ENCODE measurements around the gene DMPK. TPM values are rescaled to one million over a fixed set of nuclear protein-coding genes. Genes with fewer than 3 reads are reported as not detected.
"Not testable (repeated sequence)": the region's sequence is repeated elsewhere in the genome, so short reads cannot be mapped to it uniquely, and the experiment has no call there.

Gene DMPK
- total RNA-seq, 1 experiment from 2014 or later, result 84.2 TPM

DNA sequence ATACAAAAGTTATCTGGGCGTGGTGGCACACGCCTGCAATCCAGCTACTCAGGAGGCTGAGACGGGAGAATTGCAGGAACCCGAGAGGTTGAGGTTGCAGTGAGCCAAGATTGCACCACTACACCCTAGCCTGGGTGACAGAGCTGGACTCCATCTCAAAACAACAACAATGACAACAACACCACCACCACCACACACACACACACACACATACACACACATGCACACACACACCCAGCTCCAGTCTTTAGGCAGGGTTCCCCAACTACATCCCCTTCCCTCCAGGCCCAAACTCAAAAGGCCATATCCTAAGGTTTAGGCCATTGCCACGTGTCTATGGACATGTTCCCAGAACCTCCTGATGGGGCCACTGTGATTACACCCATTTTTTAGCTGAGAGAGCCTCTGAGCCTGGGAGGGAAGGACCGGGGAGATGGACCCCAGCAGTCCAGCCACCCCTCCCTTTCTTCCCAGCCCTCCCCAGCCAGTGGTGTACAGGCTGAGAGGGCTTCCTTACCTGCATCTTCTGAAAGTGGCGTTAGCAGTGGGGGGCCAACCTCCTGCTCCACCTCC, 19.4 kb upstream of the DMPK start:
- H3K4me1 ChIP-seq, result peaks cover 13% of the 10 kb centered on the region
- DNase-seq, result no peak
- no peak overlapping the region for H3K4me3 ChIP-seq
- H3K27me3 ChIP-seq, result 0 out of 2 replicates have a peak, but pooled peaks cover 4% of the 10 kb centered on the region
- no peaks in the 10 kb centered on the region for H3K36me3 ChIP-seq
- H3K9me3 ChIP-seq (replicated peaks), result no peaks in the 10 kb centered on the region
- no peak overlapping the region for H3K27ac ChIP-seq

GRCh38 chr19:45800070-45800553, 17.8 kb upstream of the DMPK start:
- Histone ChIP-seq H3K4me3 (no peak overlapping the region), H3K27ac (no peak overlapping the region), H3K36me3 (no peaks in the 10 kb centered on the region), H3K4me1 (peaks cover 13% of the 10 kb centered on the region), H3K9me3 (replicated peaks) (no peaks in the 10 kb centered on the region), H3K27me3 (0 out of 2 replicates have a peak, but pooled peaks cover 4% of the 10 kb centered on the region)
- DNase-seq, result peak in 1 of 2 experiments; percentile 42

DNA sequence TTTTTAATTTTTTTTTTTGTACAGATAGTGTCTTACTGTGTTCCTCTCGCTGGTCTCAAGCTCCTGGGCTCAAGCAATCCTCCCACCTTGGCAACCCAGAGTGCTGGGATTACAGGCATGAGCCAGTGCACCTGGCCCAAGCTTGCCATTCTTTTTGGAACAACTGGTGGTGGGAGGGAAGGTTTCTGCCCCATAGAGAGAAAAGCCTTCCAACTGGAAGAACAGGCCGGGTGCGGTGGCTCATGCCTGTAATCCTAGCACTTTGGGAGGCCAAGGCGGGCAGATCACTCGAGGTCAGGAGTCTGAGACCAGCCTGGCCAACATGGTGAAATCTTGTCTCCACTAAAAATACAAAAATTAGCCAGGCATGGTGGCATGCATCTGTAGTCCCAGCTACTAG, 17.3 kb upstream of the DMPK start:
- H3K27ac ChIP-seq; H3K9me3 ChIP-seq (replicated peaks); H3K4me3 ChIP-seq; H3K27me3 ChIP-seq; H3K36me3 ChIP-seq: not testable (repeated sequence)
- DNase-seq, result peak in 1 of 2 experiments; percentile 52
- H3K4me1 ChIP-seq, result peaks cover 16% of the 10 kb centered on the region

GRCh38 chr19:45798995-45799517, 16.8 kb upstream of the DMPK start:
- Histone ChIP-seq H3K27me3 (0 out of 2 replicates have a peak, but pooled peaks cover 4% of the 10 kb centered on the region), H3K36me3 (no peaks in the 10 kb centered on the region), H3K4me3 (no peak overlapping the region), H3K27ac (no peak overlapping the region), H3K9me3 (replicated peaks) (no peaks in the 10 kb centered on the region), H3K4me1 (peaks cover 16% of the 10 kb centered on the region)
- peak; percentile 72 to 84 for DNase-seq

DNA sequence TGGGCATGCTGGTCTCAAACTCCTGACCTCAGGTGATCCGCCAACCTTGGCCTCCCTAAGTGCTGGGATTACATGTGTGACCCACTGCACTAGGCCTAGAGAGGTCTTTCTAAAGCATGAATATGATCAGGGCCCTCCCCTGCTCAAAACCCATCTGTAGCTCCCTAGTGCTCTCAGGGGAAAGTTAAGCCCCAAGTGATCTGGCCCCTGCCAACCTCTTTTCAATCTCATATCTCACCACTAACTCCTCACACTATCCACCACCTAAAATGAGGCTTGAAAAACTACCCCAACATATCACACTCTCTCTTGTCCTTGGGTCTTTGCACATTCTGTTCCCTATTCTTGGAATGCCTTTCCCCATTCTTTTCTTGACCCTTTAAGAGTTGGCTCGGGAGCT, 12.3 kb upstream of the DMPK start:
- peaks cover 4% of the 10 kb centered on the region for H3K36me3 ChIP-seq
- no peaks in the 10 kb centered on the region for H3K27me3 ChIP-seq
- DNase-seq, result no peak
- peaks cover 13% of the 10 kb centered on the region for H3K4me1 ChIP-seq
- H3K9me3 ChIP-seq (replicated peaks), result no peaks in the 10 kb centered on the region
- no peak overlapping the region for H3K4me3 ChIP-seq
- no peak overlapping the region for H3K27ac ChIP-seq

DNA sequence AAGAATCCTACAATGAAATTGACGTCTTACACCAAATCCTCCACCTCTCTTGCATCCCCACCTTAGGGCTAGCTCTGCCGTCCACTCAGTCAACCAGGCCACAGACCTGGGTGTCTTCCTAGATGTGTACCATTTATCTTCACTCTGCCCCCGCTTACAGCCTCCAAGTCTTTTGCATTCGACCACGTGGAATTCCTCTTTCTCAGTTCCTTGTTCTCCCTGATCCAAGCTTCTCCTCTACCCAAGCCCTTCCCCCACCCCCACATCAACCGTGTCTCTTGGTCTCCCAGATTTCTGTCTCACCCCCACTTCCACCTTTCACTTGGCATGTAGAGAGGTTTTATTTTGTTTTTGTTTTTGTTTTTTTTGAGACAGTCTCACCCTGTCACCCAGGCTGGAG, 11.6 kb upstream of the DMPK start:
- H3K9me3 ChIP-seq (replicated peaks), result no peaks in the 10 kb centered on the region
- no peak overlapping the region for H3K4me3 ChIP-seq
- peaks cover 11% of the 10 kb centered on the region for H3K36me3 ChIP-seq
- H3K27me3 ChIP-seq, result no peaks in the 10 kb centered on the region
- no peak for DNase-seq
- H3K27ac ChIP-seq, result no peak overlapping the region
- H3K4me1 ChIP-seq, result peaks cover 8% of the 10 kb centered on the region

DNA sequence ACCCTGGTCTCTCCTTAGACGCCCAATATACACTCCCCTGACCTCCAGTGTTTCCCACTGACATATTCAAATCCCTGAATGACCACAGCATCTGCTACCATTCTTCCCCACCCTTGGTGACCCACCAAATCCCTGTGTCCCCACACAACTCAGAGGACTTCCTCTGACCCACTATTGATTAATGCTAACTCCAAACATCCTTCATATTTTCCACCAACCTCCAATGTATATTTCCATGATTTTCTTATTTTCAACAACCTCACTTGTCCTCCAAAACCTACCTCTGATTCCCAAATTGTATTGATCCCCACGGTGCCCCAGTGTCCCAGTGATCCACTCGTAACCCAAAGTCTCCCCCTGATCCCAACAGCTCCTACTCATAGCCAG, 10.9 kb upstream of the DMPK start:
- peaks cover 17% of the 10 kb centered on the region for H3K36me3 ChIP-seq
- peaks cover 8% of the 10 kb centered on the region for H3K4me1 ChIP-seq
- H3K27ac ChIP-seq, result peak overlapping the region; percentile 15; the same call in 1 of the 2 replicates
- DNase-seq, result no peak
- no peaks in the 10 kb centered on the region for H3K27me3 ChIP-seq
- peak overlapping the region; percentile 20 for H3K4me3 ChIP-seq
- no peaks in the 10 kb centered on the region for H3K9me3 ChIP-seq (replicated peaks)

DNA sequence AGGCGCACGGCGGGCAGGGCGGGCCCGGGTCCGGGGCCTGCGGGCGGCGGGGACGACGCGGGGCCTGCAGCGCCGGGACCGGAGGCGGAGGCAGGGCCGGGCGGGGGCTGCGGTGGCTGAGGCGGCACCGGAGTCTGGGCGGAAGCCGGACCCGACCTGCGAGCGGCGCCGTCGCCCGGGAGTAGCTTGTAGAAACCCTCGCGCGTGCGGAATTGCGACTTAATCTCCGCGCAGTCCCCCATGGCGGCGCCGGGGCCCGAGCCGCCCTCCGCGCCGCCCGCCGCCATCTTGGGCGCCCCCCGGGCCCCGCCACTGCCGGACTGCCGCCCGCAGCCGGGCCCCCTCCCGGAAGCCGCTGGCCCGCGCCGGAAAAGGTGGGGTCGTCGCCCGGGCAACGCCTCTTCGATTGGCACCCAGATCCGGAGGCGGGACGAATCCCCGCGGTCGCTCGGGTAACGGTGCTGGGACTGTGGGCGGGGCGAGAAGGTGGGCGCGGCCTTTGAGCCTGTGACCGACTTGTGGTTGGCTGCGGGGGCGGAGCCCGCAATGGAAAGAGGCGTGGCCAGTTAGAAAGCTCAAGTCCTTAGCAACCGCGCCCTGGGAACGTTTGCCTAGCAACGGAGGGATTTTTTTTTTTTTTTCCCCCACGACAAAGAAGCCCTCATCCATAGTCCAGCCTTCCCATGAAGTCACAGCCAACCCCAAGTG, 10.3 kb upstream of the DMPK start, which contains the start of gene DMWD:
TSS of gene DMWD (minus strand) at position 376 of the 708 bp plus-strand sequence. CDS start at position 287, 89 bp downstream.
- Histone ChIP-seq H3K4me3 (peak within 1 kb of the TSS; percentile 81), H3K9me3 (replicated peaks) (no peaks in the 10 kb centered on the region), H3K36me3 (peaks cover 19% of the 10 kb centered on the region), H3K27ac (peak within 1 kb of the TSS; percentile 26; the same call in 1 of the 2 replicates), H3K4me1 (peaks cover 8% of the 10 kb centered on the region), H3K27me3 (no peaks in the 10 kb centered on the region)
- peak; percentile 99 to 100 for DNase-seq

GRCh38 chr19:45791744-45792469, 9.6 kb upstream of the DMPK start:
- peak overlapping the region; percentile 81 for H3K4me3 ChIP-seq
- no peaks in the 10 kb centered on the region for H3K27me3 ChIP-seq
- peaks cover 8% of the 10 kb centered on the region for H3K4me1 ChIP-seq
- no peak for DNase-seq
- H3K36me3 ChIP-seq, result peaks cover 19% of the 10 kb centered on the region
- no peaks in the 10 kb centered on the region for H3K9me3 ChIP-seq (replicated peaks)
- H3K27ac ChIP-seq, result peak overlapping the region; percentile 26; the same call in 1 of the 2 replicates

DNA sequence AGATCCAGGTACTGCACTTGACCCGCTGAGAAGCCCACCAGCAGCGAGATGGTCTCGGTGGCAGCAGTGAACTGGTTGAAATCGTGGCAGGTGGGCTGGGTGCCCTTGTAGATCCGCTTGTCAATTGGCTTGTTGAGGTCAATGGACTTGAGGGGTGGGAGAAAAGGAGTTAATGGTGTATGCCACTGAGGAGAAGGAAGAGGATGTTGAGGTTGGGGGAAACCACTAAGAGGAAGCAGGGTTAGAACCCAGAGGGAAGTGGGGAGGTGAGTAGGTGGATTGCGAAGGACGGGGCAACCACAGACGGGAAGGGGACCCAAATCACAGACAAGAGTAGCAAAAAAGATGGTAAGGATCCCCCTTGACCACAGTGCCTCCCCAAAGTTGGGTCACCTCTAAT, 8.7 kb upstream of the DMPK start:
- Histone ChIP-seq H3K9me3 (replicated peaks) (no peaks in the 10 kb centered on the region), H3K4me3 (no peak overlapping the region), H3K36me3 (peaks cover 24% of the 10 kb centered on the region), H3K27ac (no peak overlapping the region), H3K4me1 (peaks cover 8% of the 10 kb centered on the region), H3K27me3 (no peaks in the 10 kb centered on the region)
- no peak for DNase-seq

DNA sequence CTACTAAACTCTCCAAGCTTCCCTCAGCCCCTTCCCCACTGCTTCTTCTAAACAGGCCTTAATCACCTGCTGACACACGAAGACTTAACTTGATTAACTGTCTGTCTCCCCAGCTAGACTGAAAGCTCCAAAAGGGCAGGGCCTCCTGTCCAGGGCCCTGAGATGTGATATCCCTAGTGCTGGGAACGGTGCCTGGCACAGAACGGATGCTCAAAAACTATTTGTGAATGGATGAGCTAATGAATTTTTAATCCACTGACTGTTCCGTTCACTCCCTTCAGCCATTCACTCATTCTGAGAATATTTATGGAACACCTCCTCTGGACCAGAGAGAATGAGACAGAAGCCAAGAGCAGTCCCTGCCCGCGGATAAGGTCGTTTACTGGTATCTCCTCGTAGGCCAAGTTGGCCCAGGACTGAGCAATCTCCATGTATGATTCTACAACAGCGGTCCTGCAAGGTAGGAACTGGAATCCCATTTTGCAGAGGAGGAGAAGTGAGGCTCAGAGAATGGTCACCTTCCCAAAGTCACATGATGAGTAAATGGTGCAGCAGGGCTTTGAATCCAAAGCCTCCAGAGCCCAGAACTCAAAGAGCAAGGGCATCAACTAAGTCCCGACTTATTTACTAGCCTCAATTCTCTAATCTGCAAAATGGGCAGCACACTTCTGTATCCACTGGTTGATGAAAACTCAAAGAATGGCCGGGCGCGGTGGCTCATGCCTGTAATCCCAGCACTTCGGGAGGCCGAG, 6.9 kb upstream of the DMPK start:
- Histone ChIP-seq H3K27ac (no peak overlapping the region), H3K36me3 (peaks cover 34% of the 10 kb centered on the region), H3K4me3 (no peak overlapping the region), H3K4me1 (peaks cover 11% of the 10 kb centered on the region), H3K9me3 (replicated peaks) (no peaks in the 10 kb centered on the region), H3K27me3 (no peaks in the 10 kb centered on the region)
- DNase-seq, result no peak

- Histone ChIP-seq H3K4me1 (peaks cover 19% of the 10 kb centered on the region), H3K27ac (no peak overlapping the region), H3K27me3 (no peaks in the 10 kb centered on the region), H3K4me3 (no peak overlapping the region), H3K36me3 (peaks cover 34% of the 10 kb centered on the region), H3K9me3 (replicated peaks) (no peaks in the 10 kb centered on the region)
- no peak for DNase-seq
Measured at GRCh38 chr19:45786533-45786894, 4.2 kb upstream of the DMPK start.

DNA sequence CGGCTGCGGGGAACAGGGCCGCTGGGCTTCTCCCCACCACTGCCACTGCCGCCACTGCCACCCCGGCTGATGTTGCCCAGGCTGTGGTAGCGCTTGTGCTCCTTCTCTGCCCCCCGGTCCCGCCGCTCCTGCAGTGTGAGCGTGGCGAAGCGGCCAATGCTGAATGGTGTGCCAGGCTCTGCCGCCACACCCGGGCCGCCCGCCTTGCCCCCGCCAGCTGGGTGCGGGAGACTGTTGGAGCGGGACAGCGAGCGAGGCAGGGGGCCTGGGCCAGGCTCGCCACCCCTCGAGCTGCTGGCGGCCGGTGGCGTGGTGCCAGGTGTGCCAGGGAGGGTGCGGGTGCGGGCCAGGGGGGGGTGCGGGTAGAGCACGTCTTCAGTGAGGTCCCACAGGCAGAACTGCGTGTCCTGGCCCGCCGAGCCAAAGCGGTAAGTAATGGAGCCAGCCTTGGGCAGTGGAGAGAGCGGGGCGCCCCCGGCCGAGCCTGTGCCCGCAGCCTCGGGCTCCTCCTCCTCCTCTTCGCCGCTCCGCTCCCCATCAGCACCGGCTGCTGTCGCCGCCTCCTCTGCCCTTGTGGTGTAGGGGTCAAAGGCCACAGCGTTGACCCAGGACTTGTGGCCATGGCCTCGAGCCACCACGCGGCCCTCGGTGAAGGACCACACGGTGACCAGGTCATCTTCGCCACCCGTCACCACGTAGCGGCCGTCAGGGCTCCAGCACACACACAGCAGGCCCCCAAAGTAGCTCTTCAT, 3.7 kb upstream of the DMPK start:
- H3K36me3 ChIP-seq, result peaks cover 36% of the 10 kb centered on the region
- H3K27ac ChIP-seq, result no peak overlapping the region
- DNase-seq, result no peak
- H3K27me3 ChIP-seq, result no peaks in the 10 kb centered on the region
- peaks cover 19% of the 10 kb centered on the region for H3K4me1 ChIP-seq
- no peaks in the 10 kb centered on the region for H3K9me3 ChIP-seq (replicated peaks)
- H3K4me3 ChIP-seq, result no peak overlapping the region

DNA sequence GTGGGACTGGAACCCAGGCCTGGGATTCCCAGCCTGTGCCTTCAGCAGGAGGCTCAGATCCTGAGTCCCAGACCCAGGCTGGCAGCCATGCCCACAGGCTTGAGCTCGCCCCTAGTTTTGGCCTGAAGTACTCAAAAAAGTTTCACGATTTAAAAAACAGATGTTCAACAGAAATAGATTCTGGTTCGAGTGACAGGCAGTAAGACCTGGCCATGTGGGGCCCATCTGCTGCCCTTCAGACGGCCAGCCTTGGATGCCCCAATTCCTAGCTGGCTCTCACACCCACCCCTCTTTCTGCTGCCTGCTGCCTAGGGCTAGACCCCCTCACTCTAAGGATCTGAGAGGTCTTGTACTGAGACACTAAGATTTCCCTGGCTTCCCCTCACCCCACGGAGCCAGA, 2.8 kb upstream of the DMPK start:
- Histone ChIP-seq H3K27ac (no peak overlapping the region), H3K27me3 (no peaks in the 10 kb centered on the region), H3K36me3 (peaks cover 44% of the 10 kb centered on the region), H3K4me3 (no peak overlapping the region), H3K4me1 (peaks cover 19% of the 10 kb centered on the region), H3K9me3 (replicated peaks) (no peaks in the 10 kb centered on the region)
- no peak for DNase-seq
